Right atrium auricular region (tissue), 2 donors: ENCODE data around the gene TRABD2A. TPM values are rescaled to one million over a fixed set of nuclear protein-coding genes. Genes with fewer than 3 reads are reported as not detected.

Experiments used
- DNase-seq: peaks from one replicate; pipeline ENCODE4 v3.0.0-alpha.2; 2019; ENCODE audit warnings: low spot score
- H3K27ac ChIP-seq, 2 donors: fragments of 200-600 bp; sonication (generic); 1 replicate in 1 of 2; 2 replicates in 1 of 2; pipeline ENCODE4 v1.5.1; 2016 to 2019
- H3K27me3 ChIP-seq, 2 donors: fragments of 200-600 bp; sonication (generic); one replicate each; pipeline versions ENCODE4 v1.5.1 to v1.6.0; 2017 to 2019
- H3K36me3 ChIP-seq: fragments of 200-600 bp; sonication (generic); one replicate; pipeline ENCODE4 v1.5.1; 2016
- H3K4me1 ChIP-seq, 2 donors: fragments of 200-600 bp; sonication (generic); one replicate each; pipeline versions ENCODE4 v1.5.1 to v1.6.0; 2017 to 2019
- H3K4me3 ChIP-seq, 2 donors: fragments of 200-600 bp; sonication (generic); 1 replicate in 1 of 2; 2 replicates in 1 of 2; pipeline ENCODE4 v1.5.1; 2017 to 2019; ENCODE audit warnings: mild to moderate bottlenecking in 1 of 2, moderate library complexity in 1 of 2
- H3K9me3 ChIP-seq, 2 donors: fragments of 200-600 bp; sonication (generic); one replicate each; pipeline ENCODE4 v1.5.1; 2019
- CTCF ChIP-seq, 2 donors: fragments of 200-600 bp; sonication (generic); IDR thresholded peaks; one replicate each; pipeline ENCODE4 v1.5.1; 2019; ENCODE audit warnings: antibody characterized with exemption in 2 of 2
- total RNA-seq, 2 donors: library from RNA; depleted of rRNA; stranded (reverse); fragments of >200 nt; gene quantifications; one replicate each; pipeline ENCODE4 v1.1.0, GENCODE V29; 2016

TRABD2A gene
- total RNA-seq, 2 donors from 2014 or later = 1.2 to 1.7 TPM

GRCh38 chr2:84857566-84857965 is 23.3 kb downstream of the TRABD2A start:
- no peak for TF ChIP-seq CTCF (IDR thresholded peaks at IDR 0.05)

GRCh38 chr2:84856787-84857186 is 24.1 kb downstream of the TRABD2A start:
- Histone ChIP-seq H3K4me3 (no peak overlapping the region), H3K27ac (no peak overlapping the region), H3K9me3 (no peaks in the 10 kb centered on the region), H3K36me3 (no peaks in the 10 kb centered on the region), H3K27me3 (no peaks in the 10 kb centered on the region), H3K4me1 (no peaks in the 10 kb centered on the region)
- no peak for DNase-seq
- TF ChIP-seq CTCF (IDR thresholded peaks at IDR 0.05) = no peak

More at GRCh38 chr2:84857566-84857965, 23.3 kb downstream of the TRABD2A start:
- no peak overlapping the region for H3K27ac ChIP-seq
- H3K27me3 ChIP-seq = no peaks in the 10 kb centered on the region
- no peak overlapping the region for H3K4me3 ChIP-seq
- no peaks in the 10 kb centered on the region for H3K9me3 ChIP-seq
- no peaks in the 10 kb centered on the region for H3K4me1 ChIP-seq
- DNase-seq = no peak
- no peaks in the 10 kb centered on the region for H3K36me3 ChIP-seq

GRCh38 chr2:84855731-84856130 is 25.2 kb downstream of the TRABD2A start:
- no peak for TF ChIP-seq CTCF (IDR thresholded peaks at IDR 0.05)
- no peak for DNase-seq
- no peak overlapping the region for H3K4me3 ChIP-seq
- no peaks in the 10 kb centered on the region for H3K36me3 ChIP-seq
- no peaks in the 10 kb centered on the region for H3K4me1 ChIP-seq
- no peak overlapping the region for H3K27ac ChIP-seq
- H3K27me3 ChIP-seq = no peaks in the 10 kb centered on the region
- no peaks in the 10 kb centered on the region for H3K9me3 ChIP-seq

GRCh38 chr2:84854850-84855249 is 26.0 kb downstream of the TRABD2A start:
- TF ChIP-seq CTCF (IDR thresholded peaks at IDR 0.05) = no peak
- H3K36me3 ChIP-seq = no peaks in the 10 kb centered on the region
- no peaks in the 10 kb centered on the region for H3K9me3 ChIP-seq

GRCh38 chr2:84851876-84852275 is 29.0 kb downstream of the TRABD2A start:
- Histone ChIP-seq H3K4me1 (no peaks in the 10 kb centered on the region), H3K27ac (no peak overlapping the region), H3K36me3 (no peaks in the 10 kb centered on the region), H3K4me3 (no peak overlapping the region), H3K9me3 (no peaks in the 10 kb centered on the region), H3K27me3 (no peaks in the 10 kb centered on the region)
- no peak for TF ChIP-seq CTCF (IDR thresholded peaks at IDR 0.05)
- no peak for DNase-seq

More at GRCh38 chr2:84854850-84855249, 26.0 kb downstream of the TRABD2A start:
- Histone ChIP-seq H3K27me3 (no peaks in the 10 kb centered on the region), H3K4me3 (no peak overlapping the region), H3K4me1 (no peaks in the 10 kb centered on the region), H3K27ac (no peak overlapping the region)
- DNase-seq = no peak

- H3K27ac ChIP-seq = no peak overlapping the region
- no peaks in the 10 kb centered on the region for H3K27me3 ChIP-seq
- H3K36me3 ChIP-seq = no peaks in the 10 kb centered on the region
- H3K9me3 ChIP-seq = no peaks in the 10 kb centered on the region
- no peak for DNase-seq
- no peaks in the 10 kb centered on the region for H3K4me1 ChIP-seq
- no peak overlapping the region for H3K4me3 ChIP-seq
- TF ChIP-seq CTCF (IDR thresholded peaks at IDR 0.05) = no peak
Measured at GRCh38 chr2:84850471-84850870, 30.4 kb downstream of the TRABD2A start.
